Measurements from ENCODE around the gene NME8. TPM values are rescaled to one million over a fixed set of nuclear protein-coding genes. Genes with fewer than 3 reads are reported as not detected.
"Not testable (repeated sequence)": the region's sequence is repeated elsewhere in the genome, so short reads cannot be mapped to it uniquely, and the experiment has no call there.

Gene NME8, protein sequence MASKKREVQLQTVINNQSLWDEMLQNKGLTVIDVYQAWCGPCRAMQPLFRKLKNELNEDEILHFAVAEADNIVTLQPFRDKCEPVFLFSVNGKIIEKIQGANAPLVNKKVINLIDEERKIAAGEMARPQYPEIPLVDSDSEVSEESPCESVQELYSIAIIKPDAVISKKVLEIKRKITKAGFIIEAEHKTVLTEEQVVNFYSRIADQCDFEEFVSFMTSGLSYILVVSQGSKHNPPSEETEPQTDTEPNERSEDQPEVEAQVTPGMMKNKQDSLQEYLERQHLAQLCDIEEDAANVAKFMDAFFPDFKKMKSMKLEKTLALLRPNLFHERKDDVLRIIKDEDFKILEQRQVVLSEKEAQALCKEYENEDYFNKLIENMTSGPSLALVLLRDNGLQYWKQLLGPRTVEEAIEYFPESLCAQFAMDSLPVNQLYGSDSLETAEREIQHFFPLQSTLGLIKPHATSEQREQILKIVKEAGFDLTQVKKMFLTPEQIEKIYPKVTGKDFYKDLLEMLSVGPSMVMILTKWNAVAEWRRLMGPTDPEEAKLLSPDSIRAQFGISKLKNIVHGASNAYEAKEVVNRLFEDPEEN
- total RNA-seq (2021), result not detected in 2 replicates
- not detected for Bru-seq, nascent RNA
- not detected for BruChase-seq, experiment 1, labeled RNA remaining after a 2-hour chase
- BruChase-seq, experiment 2, labeled RNA remaining after a 6-hour chase, result not detected
- long read RNA-seq, result 0 reads

DNA sequence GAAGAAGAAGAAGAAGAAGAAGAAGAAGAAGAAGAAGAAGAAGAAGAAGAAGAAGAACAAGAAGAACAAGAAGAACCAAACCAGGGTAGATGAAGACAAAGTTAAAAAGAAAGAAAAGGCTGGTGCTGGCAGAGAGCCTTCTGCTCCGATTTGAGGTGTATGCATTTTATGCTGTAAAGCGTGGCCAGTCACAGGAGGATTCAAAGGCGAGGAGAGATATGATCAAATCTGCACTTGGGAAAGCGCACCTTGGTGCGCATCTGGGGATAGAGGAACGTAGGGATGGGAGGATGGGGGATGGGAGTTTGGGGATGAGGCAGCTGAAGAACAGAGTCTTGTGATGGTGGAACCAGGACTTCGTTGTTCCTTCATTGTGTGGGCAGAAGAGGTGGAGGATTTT is at the start of gene NME8:
NME8 (plus strand) TSS at position 301 of the 400 bp plus-strand sequence. CDS start 1,670 bp downstream, outside the sequence.
- Histone ChIP-seq H3K36me3 (ENCODE audit: low read depth) (no peaks in the 10 kb centered on the region), H4K20me1 (ENCODE audit: insufficient read depth) (no peaks in the 10 kb centered on the region), H3K79me2 (ENCODE audit: low read depth) (no peaks in the 10 kb centered on the region), H3K4me3 (no peak within 1 kb of the TSS), H3K9me2 (ENCODE audit: insufficient read depth) (0 out of 2 replicates have a peak, but pooled peaks cover 3% of the 10 kb centered on the region), H3K27me3 (ENCODE audit: insufficient read depth, low read depth) (peaks cover 9% of the 10 kb centered on the region; the same call in 1 of the 2 replicates), H3K4me2 (no peak within 1 kb of the TSS), H3F3A (ENCODE audit: insufficient read depth, low read depth) (no peaks in the 10 kb centered on the region), H3K27ac (no peak within 1 kb of the TSS), H2AFZ (0 out of 2 replicates have a peak within 1 kb of the TSS, but pooled peaks have one; percentile 46), H3K4me1 (replicated peaks; ENCODE audit: insufficient read depth) (no peaks in the 10 kb centered on the region), H3K9me3 (ENCODE audit: insufficient read depth, low read depth) (no peaks in the 10 kb centered on the region)
- ChIA-PET CTCF (no interaction called here), POLR2A (ENCODE audit: unreplicated experiment) (no interaction called here)
- DNase-seq, result no peak
- TF ChIP-seq, protein P1, sequence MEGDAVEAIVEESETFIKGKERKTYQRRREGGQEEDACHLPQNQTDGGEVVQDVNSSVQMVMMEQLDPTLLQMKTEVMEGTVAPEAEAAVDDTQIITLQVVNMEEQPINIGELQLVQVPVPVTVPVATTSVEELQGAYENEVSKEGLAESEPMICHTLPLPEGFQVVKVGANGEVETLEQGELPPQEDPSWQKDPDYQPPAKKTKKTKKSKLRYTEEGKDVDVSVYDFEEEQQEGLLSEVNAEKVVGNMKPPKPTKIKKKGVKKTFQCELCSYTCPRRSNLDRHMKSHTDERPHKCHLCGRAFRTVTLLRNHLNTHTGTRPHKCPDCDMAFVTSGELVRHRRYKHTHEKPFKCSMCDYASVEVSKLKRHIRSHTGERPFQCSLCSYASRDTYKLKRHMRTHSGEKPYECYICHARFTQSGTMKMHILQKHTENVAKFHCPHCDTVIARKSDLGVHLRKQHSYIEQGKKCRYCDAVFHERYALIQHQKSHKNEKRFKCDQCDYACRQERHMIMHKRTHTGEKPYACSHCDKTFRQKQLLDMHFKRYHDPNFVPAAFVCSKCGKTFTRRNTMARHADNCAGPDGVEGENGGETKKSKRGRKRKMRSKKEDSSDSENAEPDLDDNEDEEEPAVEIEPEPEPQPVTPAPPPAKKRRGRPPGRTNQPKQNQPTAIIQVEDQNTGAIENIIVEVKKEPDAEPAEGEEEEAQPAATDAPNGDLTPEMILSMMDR (conservative IDR thresholded peaks at IDR 0.05), result no peak
- TF ChIP-seq EZH2 (IDR thresholded peaks at IDR 0.05; ENCODE audit: low read depth), result no peak
- BruUV-seq (replicated peaks), result no TSS peak
- intact Hi-C loops (cut with micrococcal nuclease; ENCODE audit: unreplicated experiment), result no loop called here

DNA sequence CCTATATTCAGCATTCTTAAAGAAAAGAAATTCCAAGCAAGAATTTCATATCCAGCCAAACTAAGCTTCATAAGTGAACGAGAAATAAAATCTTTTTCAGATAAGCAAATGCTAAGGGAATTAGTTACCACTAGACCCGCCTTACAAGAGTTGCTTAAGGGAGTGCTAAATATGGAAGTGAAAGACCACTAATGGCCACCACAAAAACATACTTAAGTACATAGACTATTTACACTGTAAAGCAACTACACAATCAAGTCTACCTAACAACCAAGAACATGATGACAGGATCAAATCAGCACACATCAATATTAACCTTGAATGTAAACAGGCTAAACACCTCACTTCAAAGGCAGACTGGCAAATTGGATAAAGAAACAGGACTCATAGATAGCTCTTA is 42.2 kb upstream of the NME8 start:
- TF ChIP-seq, protein P1 (conservative IDR thresholded peaks at IDR 0.05), result no peak
- no peak for TF ChIP-seq EZH2 (IDR thresholded peaks at IDR 0.05; ENCODE audit: low read depth)
- POLR2A ChIA-PET (ENCODE audit: unreplicated experiment), result no interaction called here
- no peak overlapping the region for H2AFZ ChIP-seq

DNA sequence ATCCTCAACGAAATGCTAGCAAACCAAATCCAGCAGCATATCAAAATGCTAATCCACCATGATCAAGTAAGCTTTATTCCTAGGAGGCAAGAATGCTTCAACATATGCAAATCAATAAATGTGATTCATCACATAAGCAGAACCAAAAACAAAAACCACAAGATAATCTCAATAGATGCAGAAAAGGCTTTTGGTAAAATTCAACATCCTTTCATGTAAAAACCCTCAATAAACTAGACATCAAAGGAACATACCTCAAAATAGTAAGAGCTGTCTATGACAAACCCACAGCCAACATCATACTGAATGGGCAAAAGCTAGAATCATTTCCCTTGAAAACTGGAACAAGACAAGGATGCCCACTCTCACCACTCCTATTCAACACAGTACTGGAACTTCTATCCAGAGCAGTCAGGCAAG is 36.2 kb upstream of the NME8 start:
- H3F3A ChIP-seq (ENCODE audit: insufficient read depth, low read depth); H3K27ac ChIP-seq; H4K20me1 ChIP-seq (ENCODE audit: insufficient read depth); CTCF ChIA-PET; BruUV-seq (replicated peaks); H3K4me2 ChIP-seq; H3K27me3 ChIP-seq (ENCODE audit: insufficient read depth, low read depth); H3K4me3 ChIP-seq; H3K4me1 ChIP-seq (replicated peaks; ENCODE audit: insufficient read depth); H3K79me2 ChIP-seq (ENCODE audit: low read depth); H3K9me2 ChIP-seq (ENCODE audit: insufficient read depth); H2AFZ ChIP-seq; DNase-seq; intact Hi-C loops (cut with micrococcal nuclease; ENCODE audit: unreplicated experiment); H3K36me3 ChIP-seq (ENCODE audit: low read depth); POLR2A ChIA-PET (ENCODE audit: unreplicated experiment); H3K9me3 ChIP-seq (ENCODE audit: insufficient read depth, low read depth): not testable (repeated sequence)

More for the DNA sequence above, 42.2 kb upstream of the NME8 start:
- Histone ChIP-seq H3K9me3 (ENCODE audit: insufficient read depth, low read depth) (no peaks in the 10 kb centered on the region), H3K27ac (no peak overlapping the region), H3K4me1 (replicated peaks; ENCODE audit: insufficient read depth) (no peaks in the 10 kb centered on the region), H4K20me1 (ENCODE audit: insufficient read depth) (no peaks in the 10 kb centered on the region), H3K79me2 (ENCODE audit: low read depth) (no peaks in the 10 kb centered on the region), H3K4me3 (no peak overlapping the region), H3K36me3 (ENCODE audit: low read depth) (no peaks in the 10 kb centered on the region), H3K4me2 (no peak overlapping the region), H3F3A (ENCODE audit: insufficient read depth, low read depth) (no peaks in the 10 kb centered on the region), H3K27me3 (ENCODE audit: insufficient read depth, low read depth) (no peaks in the 10 kb centered on the region), H3K9me2 (ENCODE audit: insufficient read depth) (no peaks in the 10 kb centered on the region)
- no peak for DNase-seq
- BruUV-seq (replicated peaks), result no TSS peak
- intact Hi-C loops (cut with micrococcal nuclease; ENCODE audit: unreplicated experiment), result no loop called here
- CTCF ChIA-PET, result no interaction called here
